Choroid plexus epithelial cell (primary cell): ENCODE measurements around the gene TUNAR.
A peak's percentile ranks its signal among the peaks of the same experiment; 100 is the strongest.

ENCODE experiments used
- DNase-seq: peaks from one replicate; pipeline ENCODE4 v3.0.0-alpha.2; 2010; ENCODE audit warnings: low read depth
- H3K4me3 ChIP-seq: 2 replicates; pipeline ENCODE4 v1.5.1; 2011; ENCODE audit warnings: low read depth, mild to moderate bottlenecking, control low read depth, low read length, moderate library complexity
- CTCF ChIP-seq: conservative IDR thresholded peaks from 2 replicates; pipeline ENCODE4 v1.5.1; 2011; ENCODE audit warnings: low read depth, mild to moderate bottlenecking, control low read depth, inconsistent platforms, low read length, moderate library complexity

The TUNAR gene

GRCh38 chr14:95928751-95929150 is 52.1 kb downstream of the TUNAR start:
- H3K4me3 ChIP-seq, result no peak overlapping the region
- no peak for DNase-seq
- TF ChIP-seq CTCF, result no peak

GRCh38 chr14:95931384-95931783 is 54.8 kb downstream of the TUNAR start:
- H3K4me3 ChIP-seq, result no peak overlapping the region
- DNase-seq, result no peak
- TF ChIP-seq CTCF, result no peak

GRCh38 chr14:95935228-95935822 is 58.7 kb downstream of the TUNAR start:
- no peak for TF ChIP-seq CTCF
- no peak overlapping the region for H3K4me3 ChIP-seq
- DNase-seq, result peak; percentile 40

GRCh38 chr14:95936041-95936440 is 59.4 kb downstream of the TUNAR start:
- no peak for TF ChIP-seq CTCF
- H3K4me3 ChIP-seq, result no peak overlapping the region
- no peak for DNase-seq

GRCh38 chr14:95939335-95939734 is 62.7 kb downstream of the TUNAR start:
- H3K4me3 ChIP-seq, result no peak overlapping the region
- no peak for DNase-seq
- no peak for TF ChIP-seq CTCF

GRCh38 chr14:95941897-95942296 is 65.3 kb downstream of the TUNAR start:
- TF ChIP-seq CTCF, result no peak
- DNase-seq, result no peak
- H3K4me3 ChIP-seq, result no peak overlapping the region

- H3K4me3 ChIP-seq, result no peak overlapping the region
- TF ChIP-seq CTCF, result no peak
- DNase-seq, result no peak
Measured at GRCh38 chr14:95943699-95944098, 67.1 kb downstream of the TUNAR start.
